GM19239 (cell line): ENCODE data around the gene CHD1L.
"Not testable (repeated sequence)": the region's sequence is repeated elsewhere in the genome, so short reads cannot be mapped to it uniquely, and the experiment has no call there.

Source experiments
- DNase-seq: peaks from one replicate; pipeline ENCODE4 v3.0.0; 2011; ENCODE audit warnings: low spot score; ENCODE audit not compliant: insufficient read length
- FAIRE-seq: peaks from 2 replicates; lab custom pipeline; 2011; peaks lifted over from hg19 to GRCh38; lab: Jason Lieb, UNC

CHD1L gene

GRCh38 chr1:147242449-147243227, at the start of gene CHD1L:
Gene CHD1L, plus strand, starts transcription at chr1:147242684. Its CDS starts 20 bp downstream, at chr1:147242704.
- DNase-seq (peak; percentile 87), FAIRE-seq (peak; percentile 92)

- DNase-seq, FAIRE-seq: not testable (repeated sequence)
These were observed 45.2 kb upstream of the CHD1L start for GRCh38 chr1:147197324-147197723.

GRCh38 chr1:147201276-147201675, 41.2 kb upstream of the CHD1L start:
- FAIRE-seq (no peak), DNase-seq (no peak)

GRCh38 chr1:147201786-147202185, 40.7 kb upstream of the CHD1L start:
- DNase-seq = no peak
- no peak for FAIRE-seq

GRCh38 chr1:147202576-147202975, 39.9 kb upstream of the CHD1L start:
- no peak for FAIRE-seq
- DNase-seq = no peak

- DNase-seq (no peak), FAIRE-seq (no peak)
These were observed 38.4 kb upstream of the CHD1L start for GRCh38 chr1:147204080-147204479.

GRCh38 chr1:147207192-147207591, 35.3 kb upstream of the CHD1L start:
- no peak for FAIRE-seq

GRCh38 chr1:147208619-147209018, 33.9 kb upstream of the CHD1L start:
- DNase-seq = no peak
- no peak for FAIRE-seq

More at GRCh38 chr1:147207192-147207591, 35.3 kb upstream of the CHD1L start:
- no peak for DNase-seq

- DNase-seq = no peak
- no peak for FAIRE-seq
These were observed 32.4 kb upstream of the CHD1L start for GRCh38 chr1:147209825-147210821.

GRCh38 chr1:147210987-147211386, 31.5 kb upstream of the CHD1L start:
- DNase-seq (no peak), FAIRE-seq (no peak)

GRCh38 chr1:147211577-147211976, 30.9 kb upstream of the CHD1L start:
- FAIRE-seq (no peak), DNase-seq (no peak)

- FAIRE-seq = no peak
- no peak for DNase-seq
These were observed 29.2 kb upstream of the CHD1L start for GRCh38 chr1:147213271-147213670.

GRCh38 chr1:147214325-147214724, 28.2 kb upstream of the CHD1L start:
- DNase-seq = no peak
- no peak for FAIRE-seq

- FAIRE-seq = no peak
- DNase-seq = no peak
These were observed 27.5 kb upstream of the CHD1L start for GRCh38 chr1:147214842-147215539.

- DNase-seq (no peak), FAIRE-seq (no peak)
These were observed 27.0 kb upstream of the CHD1L start for GRCh38 chr1:147215540-147215916.

GRCh38 chr1:147216124-147216523, 26.4 kb upstream of the CHD1L start:
- FAIRE-seq = no peak
- no peak for DNase-seq

GRCh38 chr1:147217141-147217540, 25.3 kb upstream of the CHD1L start:
- FAIRE-seq = no peak

GRCh38 chr1:147218606-147219005, 23.9 kb upstream of the CHD1L start:
- FAIRE-seq (no peak), DNase-seq (no peak)

More at GRCh38 chr1:147217141-147217540, 25.3 kb upstream of the CHD1L start:
- no peak for DNase-seq

GRCh38 chr1:147223740-147224615, 18.5 kb upstream of the CHD1L start:
- DNase-seq = no peak

More at GRCh38 chr1:147223740-147224615, 18.5 kb upstream of the CHD1L start:
- FAIRE-seq = no peak
